ENCODE results near the gene ARID2.

The ARID2 gene

GRCh38 chr12:45934956-45935355 is 205.4 kb downstream of the ARID2 start:
- no peak overlapping the region for H2BK5ac ChIP-seq (ENCODE audit: low read depth, low read length, poor library complexity)
- no peak overlapping the region for H4K12ac ChIP-seq (ENCODE audit: low read depth, low read length)
- no peaks in the 10 kb centered on the region for H3K79me2 ChIP-seq (ENCODE audit: control insufficient read depth, insufficient read depth, low read length, poor library complexity)
- no peak overlapping the region for H2AK5ac ChIP-seq (ENCODE audit: low read length)
- H2AFZ ChIP-seq (ENCODE audit: insufficient read depth, low read length, poor library complexity) = no peak overlapping the region
- H3K23ac ChIP-seq (ENCODE audit: low read length) = no peak overlapping the region
- no CpG with 5 or more reads among the region's 1 CpG for WGBS (ENCODE audit: extremely low coverage, insufficient coverage, insufficient read length)
- H4K91ac ChIP-seq (ENCODE audit: low read depth, low read length) = no peak overlapping the region
- no peak overlapping the region for H4K8ac ChIP-seq (ENCODE audit: low read depth, low read length)
- H3K4me2 ChIP-seq (ENCODE audit: low read length) = no peak overlapping the region
- no peak overlapping the region for H3K4ac ChIP-seq (ENCODE audit: low read depth, low read length)
- no peak overlapping the region for H3K4me3 ChIP-seq (ENCODE audit: low read depth, low read length)
- no peak overlapping the region for H3K27ac ChIP-seq (ENCODE audit: low read depth, low read length)
- no peak overlapping the region for H3K14ac ChIP-seq (ENCODE audit: low read length)
- peaks cover 2 to 13% of the 10 kb centered on the region in 2 experiments for H3K36me3 ChIP-seq (ENCODE audit: control insufficient read depth in 1 of 2, insufficient read depth in 2 of 2, low read length in 2 of 2)
- no peaks in the 10 kb centered on the region for H3K79me1 ChIP-seq (ENCODE audit: low read length)
- H2BK12ac ChIP-seq (ENCODE audit: low read length) = no peak overlapping the region
- no peaks in the 10 kb centered on the region for H3K4me1 ChIP-seq (ENCODE audit: control insufficient read depth in 1 of 2, insufficient read depth in 2 of 2, low read length in 2 of 2)
- H3K27me3 ChIP-seq (ENCODE audit: insufficient read depth, low read length) = no peaks in the 10 kb centered on the region
- no peak for DNase-seq
- no peak overlapping the region for H2BK120ac ChIP-seq (ENCODE audit: insufficient read depth, low read length, poor library complexity)
- H3K9ac ChIP-seq (ENCODE audit: low read length) = no peak overlapping the region
- no peak overlapping the region for H3K18ac ChIP-seq (ENCODE audit: low read length)
- H3K9me3 ChIP-seq (ENCODE audit: insufficient read depth, low read depth, low read length) = no peaks in the 10 kb centered on the region

GRCh38 chr12:45938566-45938965 is 209.1 kb downstream of the ARID2 start:
- Histone ChIP-seq H3K79me1 (ENCODE audit: low read length) (no peaks in the 10 kb centered on the region), H2AFZ (ENCODE audit: insufficient read depth, low read length, poor library complexity) (no peak overlapping the region), H3K4me3 (ENCODE audit: low read depth, low read length) (no peak overlapping the region), H3K9me3 (ENCODE audit: insufficient read depth, low read depth, low read length) (no peaks in the 10 kb centered on the region), H3K23ac (ENCODE audit: low read length) (no peak overlapping the region), H3K14ac (ENCODE audit: low read length) (no peak overlapping the region), H3K36me3 (ENCODE audit: control insufficient read depth in 1 of 2, insufficient read depth in 2 of 2, low read length in 2 of 2) (peaks cover 2 to 13% of the 10 kb centered on the region in 2 experiments), H4K91ac (ENCODE audit: low read depth, low read length) (no peak overlapping the region), H3K9ac (ENCODE audit: low read length) (no peak overlapping the region), H4K12ac (ENCODE audit: low read depth, low read length) (no peak overlapping the region), H4K8ac (ENCODE audit: low read depth, low read length) (no peak overlapping the region), H3K4me2 (ENCODE audit: low read length) (no peak overlapping the region), H2BK12ac (ENCODE audit: low read length) (no peak overlapping the region), H3K18ac (ENCODE audit: low read length) (no peak overlapping the region), H2BK120ac (ENCODE audit: insufficient read depth, low read length, poor library complexity) (no peak overlapping the region), H3K4ac (ENCODE audit: low read depth, low read length) (no peak overlapping the region), H3K4me1 (ENCODE audit: control insufficient read depth in 1 of 2, insufficient read depth in 2 of 2, low read length in 2 of 2) (no peaks in the 10 kb centered on the region), H3K27ac (ENCODE audit: low read depth, low read length) (no peak overlapping the region), H2AK5ac (ENCODE audit: low read length) (no peak overlapping the region), H2BK5ac (ENCODE audit: low read depth, low read length, poor library complexity) (no peak overlapping the region), H3K27me3 (ENCODE audit: insufficient read depth, low read length) (no peaks in the 10 kb centered on the region), H3K79me2 (ENCODE audit: control insufficient read depth, insufficient read depth, low read length, poor library complexity) (no peaks in the 10 kb centered on the region)
- no peak for DNase-seq
- WGBS (ENCODE audit: extremely low coverage, insufficient coverage, insufficient read length) = no CpG with 5 or more reads among the region's 2 CpGs

DNA sequence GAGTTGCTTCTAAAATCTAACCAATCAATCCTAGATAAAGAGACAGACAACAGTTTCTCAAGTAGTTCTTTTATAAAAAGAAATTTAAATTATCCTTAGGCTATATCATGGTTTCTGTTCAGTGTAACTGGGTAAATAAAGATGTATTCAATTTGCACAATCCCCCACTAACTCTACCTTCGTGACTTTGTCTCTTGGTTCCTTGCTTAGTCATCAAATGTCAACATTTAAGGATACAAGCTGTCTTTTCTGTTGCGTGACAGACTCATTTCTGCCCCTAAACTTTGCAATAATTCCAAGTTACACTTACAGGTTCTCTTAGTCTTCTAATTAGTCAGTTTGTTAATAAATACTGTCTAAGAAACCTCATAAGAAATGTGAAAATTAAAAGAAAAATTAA is 210.3 kb downstream of the ARID2 start:
- no peak overlapping the region for H2AFZ ChIP-seq (ENCODE audit: insufficient read depth, low read length, poor library complexity)
- H2BK5ac ChIP-seq (ENCODE audit: low read depth, low read length, poor library complexity) = no peak overlapping the region
- no peak overlapping the region for H3K4ac ChIP-seq (ENCODE audit: low read depth, low read length)
- H4K91ac ChIP-seq (ENCODE audit: low read depth, low read length) = no peak overlapping the region
- peaks cover 2 to 14% of the 10 kb centered on the region in 2 experiments for H3K36me3 ChIP-seq (ENCODE audit: control insufficient read depth in 1 of 2, insufficient read depth in 2 of 2, low read length in 2 of 2)
- H3K23ac ChIP-seq (ENCODE audit: low read length) = no peak overlapping the region
- no peaks in the 10 kb centered on the region for H3K4me1 ChIP-seq (ENCODE audit: control insufficient read depth in 1 of 2, insufficient read depth in 2 of 2, low read length in 2 of 2)
- H3K14ac ChIP-seq (ENCODE audit: low read length) = no peak overlapping the region
- H3K9me3 ChIP-seq (ENCODE audit: insufficient read depth, low read depth, low read length) = no peaks in the 10 kb centered on the region
- H3K9ac ChIP-seq (ENCODE audit: low read length) = no peak overlapping the region
- H3K79me2 ChIP-seq (ENCODE audit: control insufficient read depth, insufficient read depth, low read length, poor library complexity) = no peaks in the 10 kb centered on the region
- DNase-seq = no peak
- H3K4me3 ChIP-seq (ENCODE audit: low read depth, low read length) = no peak overlapping the region
- no peaks in the 10 kb centered on the region for H3K79me1 ChIP-seq (ENCODE audit: low read length)
- H2AK5ac ChIP-seq (ENCODE audit: low read length) = no peak overlapping the region
- no peak overlapping the region for H4K12ac ChIP-seq (ENCODE audit: low read depth, low read length)
- no CpG with 5 or more reads among the region's 2 CpGs for WGBS (ENCODE audit: extremely low coverage, insufficient coverage, insufficient read length)
- no peak overlapping the region for H2BK12ac ChIP-seq (ENCODE audit: low read length)
- H3K18ac ChIP-seq (ENCODE audit: low read length) = no peak overlapping the region
- H3K4me2 ChIP-seq (ENCODE audit: low read length) = no peak overlapping the region
- no peak overlapping the region for H4K8ac ChIP-seq (ENCODE audit: low read depth, low read length)
- no peak overlapping the region for H2BK120ac ChIP-seq (ENCODE audit: insufficient read depth, low read length, poor library complexity)
- H3K27ac ChIP-seq (ENCODE audit: low read depth, low read length) = no peak overlapping the region
- H3K27me3 ChIP-seq (ENCODE audit: insufficient read depth, low read length) = no peaks in the 10 kb centered on the region

DNA sequence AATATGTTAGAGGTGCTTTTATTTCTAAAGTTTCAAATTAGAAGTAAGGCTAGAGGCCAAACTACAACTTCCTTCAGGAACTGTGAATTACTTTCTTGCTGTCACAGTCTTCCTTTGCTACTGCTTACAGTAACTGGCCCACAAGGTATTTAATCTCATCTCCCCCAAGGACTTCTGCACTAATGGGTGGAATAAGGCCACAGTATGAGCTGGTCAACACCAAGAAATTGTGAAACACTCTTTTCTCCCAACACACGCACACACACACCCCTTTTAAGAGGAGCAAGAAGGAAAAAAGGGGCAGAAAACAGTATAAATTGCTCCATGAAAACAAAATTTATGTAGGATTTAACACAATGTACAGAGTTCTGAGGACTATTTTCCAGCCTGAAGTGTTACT is 215.3 kb downstream of the ARID2 start:
- no peak overlapping the region for H4K8ac ChIP-seq (ENCODE audit: low read depth, low read length)
- H4K12ac ChIP-seq (ENCODE audit: low read depth, low read length) = no peak overlapping the region
- H2AFZ ChIP-seq (ENCODE audit: insufficient read depth, low read length, poor library complexity) = no peak overlapping the region
- H3K4me1 ChIP-seq (ENCODE audit: control insufficient read depth in 1 of 2, insufficient read depth in 2 of 2, low read length in 2 of 2) = no peaks in the 10 kb centered on the region
- no peak overlapping the region for H3K4me2 ChIP-seq (ENCODE audit: low read length)
- no peak overlapping the region for H3K4ac ChIP-seq (ENCODE audit: low read depth, low read length)
- no peak overlapping the region for H2AK5ac ChIP-seq (ENCODE audit: low read length)
- no peak overlapping the region for H2BK12ac ChIP-seq (ENCODE audit: low read length)
- no peak overlapping the region for H3K18ac ChIP-seq (ENCODE audit: low read length)
- H2BK5ac ChIP-seq (ENCODE audit: low read depth, low read length, poor library complexity) = no peak overlapping the region
- no peaks in the 10 kb centered on the region for H3K79me1 ChIP-seq (ENCODE audit: low read length)
- peaks cover 12 to 20% of the 10 kb centered on the region in 2 experiments for H3K36me3 ChIP-seq (ENCODE audit: control insufficient read depth in 1 of 2, insufficient read depth in 2 of 2, low read length in 2 of 2)
- no peaks in the 10 kb centered on the region for H3K9me3 ChIP-seq (ENCODE audit: insufficient read depth, low read depth, low read length)
- no peak for DNase-seq
- no peaks in the 10 kb centered on the region for H3K27me3 ChIP-seq (ENCODE audit: insufficient read depth, low read length)
- no peak overlapping the region for H3K23ac ChIP-seq (ENCODE audit: low read length)
- no peak overlapping the region for H4K91ac ChIP-seq (ENCODE audit: low read depth, low read length)
- H3K79me2 ChIP-seq (ENCODE audit: control insufficient read depth, insufficient read depth, low read length, poor library complexity) = no peaks in the 10 kb centered on the region
- WGBS (ENCODE audit: extremely low coverage, insufficient coverage, insufficient read length) = no CpG with 5 or more reads among the region's 1 CpG
- H3K4me3 ChIP-seq (ENCODE audit: low read depth, low read length) = no peak overlapping the region
- H2BK120ac ChIP-seq (ENCODE audit: insufficient read depth, low read length, poor library complexity) = no peak overlapping the region
- no peak overlapping the region for H3K14ac ChIP-seq (ENCODE audit: low read length)
- no peak overlapping the region for H3K27ac ChIP-seq (ENCODE audit: low read depth, low read length)
- H3K9ac ChIP-seq (ENCODE audit: low read length) = no peak overlapping the region
